Effector memory CD4-positive, alpha-beta T cell (primary cell): ENCODE data around the gene LAMC2.

ENCODE experiments used
- DNase-seq, 3 donors: peaks; one replicate each; pipeline ENCODE4 v3.0.0-alpha.2; 2020
- H3K27ac ChIP-seq: 2 replicates; pipeline ENCODE4 v1.7.0; 2013; ENCODE audit warnings: mild to moderate bottlenecking, low read length, moderate library complexity; ENCODE audit not compliant: insufficient read depth, poor library complexity, severe bottlenecking
- H3K27me3 ChIP-seq: replicated peaks from 2 replicates; pipeline ENCODE4 v1.7.0; 2013; ENCODE audit warnings: mild to moderate bottlenecking, low read length; ENCODE audit not compliant: insufficient read depth, control insufficient read depth, poor library complexity, severe bottlenecking
- H3K36me3 ChIP-seq: 2 replicates; pipeline ENCODE4 v1.7.0; 2013; ENCODE audit warnings: mild to moderate bottlenecking, low read length, moderate library complexity; ENCODE audit not compliant: control insufficient read depth, insufficient read depth
- H3K4me1 ChIP-seq: 2 replicates; pipeline ENCODE4 v1.7.0; 2013; ENCODE audit warnings: low read length, mild to moderate bottlenecking; ENCODE audit not compliant: control insufficient read depth, insufficient read depth, poor library complexity, severe bottlenecking
- H3K4me3 ChIP-seq: 2 replicates; pipeline ENCODE4 v1.7.0; 2013; ENCODE audit warnings: low read length, low read depth, mild to moderate bottlenecking; ENCODE audit not compliant: insufficient read depth, poor library complexity, severe bottlenecking
- H3K9me3 ChIP-seq: 2 replicates; pipeline ENCODE4 v1.7.0; 2013; ENCODE audit warnings: mild to moderate bottlenecking, low read length, moderate library complexity; ENCODE audit not compliant: control insufficient read depth

Gene LAMC2

DNA sequence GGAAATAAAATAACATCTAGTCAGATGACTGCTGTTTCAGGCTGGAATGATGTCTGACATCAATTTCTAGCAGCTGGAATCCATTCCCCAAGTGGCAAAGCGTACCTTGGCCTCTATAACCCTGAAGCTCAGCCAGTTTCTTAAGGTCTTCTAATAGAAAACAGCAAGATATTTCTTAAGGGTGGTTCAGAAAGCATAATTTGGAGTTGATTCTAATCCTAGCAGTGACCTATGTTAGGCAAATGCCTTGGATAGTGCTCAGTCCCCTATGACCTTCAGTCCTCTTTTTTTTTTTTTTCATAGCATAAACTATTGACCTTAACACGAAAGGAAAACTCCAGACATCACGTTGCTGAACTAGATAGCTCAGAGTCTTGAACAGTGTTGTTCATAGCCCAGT, 56.5 kb downstream of the LAMC2 start:
- H3K27ac ChIP-seq: no peak overlapping the region
- no peak for DNase-seq
- H3K4me3 ChIP-seq: no peak overlapping the region
- no peaks in the 10 kb centered on the region for H3K9me3 ChIP-seq
- H3K4me1 ChIP-seq: no peaks in the 10 kb centered on the region
- no peaks in the 10 kb centered on the region for H3K36me3 ChIP-seq
- no peaks in the 10 kb centered on the region for H3K27me3 ChIP-seq

GRCh38 chr1:183243161-183244050, 57.3 kb downstream of the LAMC2 start:
- Histone ChIP-seq H3K9me3 (no peaks in the 10 kb centered on the region), H3K4me1 (no peaks in the 10 kb centered on the region), H3K4me3 (no peak overlapping the region), H3K27ac (no peak overlapping the region), H3K36me3 (no peaks in the 10 kb centered on the region), H3K27me3 (no peaks in the 10 kb centered on the region)
- DNase-seq: no peak

DNA sequence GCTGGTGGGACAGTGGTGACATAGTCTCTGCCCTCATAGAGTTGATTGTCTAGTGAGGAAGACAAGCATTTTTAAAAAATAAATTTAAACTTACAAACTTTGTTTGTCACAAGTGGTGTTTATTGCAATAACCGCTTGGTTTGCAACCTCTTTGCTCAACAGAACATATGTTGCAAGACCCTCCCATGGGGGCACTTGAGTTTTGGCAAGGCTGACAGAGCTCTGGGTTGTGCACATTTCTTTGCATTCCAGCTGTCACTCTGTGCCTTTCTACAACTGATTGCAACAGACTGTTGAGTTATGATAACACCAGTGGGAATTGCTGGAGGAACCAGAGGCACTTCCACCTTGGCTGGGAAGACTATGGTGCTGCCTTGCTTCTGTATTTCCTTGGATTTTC, 58.4 kb downstream of the LAMC2 start:
- Histone ChIP-seq H3K27ac (no peak overlapping the region), H3K4me3 (no peak overlapping the region), H3K27me3 (no peaks in the 10 kb centered on the region), H3K36me3 (no peaks in the 10 kb centered on the region), H3K9me3 (no peaks in the 10 kb centered on the region), H3K4me1 (no peaks in the 10 kb centered on the region)
- no peak for DNase-seq

GRCh38 chr1:183245357-183245756, 59.3 kb downstream of the LAMC2 start:
- Histone ChIP-seq H3K9me3 (no peaks in the 10 kb centered on the region), H3K36me3 (no peaks in the 10 kb centered on the region), H3K27ac (no peak overlapping the region), H3K4me1 (no peaks in the 10 kb centered on the region), H3K4me3 (no peak overlapping the region), H3K27me3 (no peaks in the 10 kb centered on the region)
- DNase-seq: no peak

GRCh38 chr1:183246436-183246835, 60.4 kb downstream of the LAMC2 start:
- no peaks in the 10 kb centered on the region for H3K27me3 ChIP-seq
- no peak overlapping the region for H3K4me3 ChIP-seq
- H3K9me3 ChIP-seq: no peaks in the 10 kb centered on the region
- H3K36me3 ChIP-seq: no peaks in the 10 kb centered on the region
- no peak for DNase-seq
- H3K4me1 ChIP-seq: no peaks in the 10 kb centered on the region
- no peak overlapping the region for H3K27ac ChIP-seq

DNA sequence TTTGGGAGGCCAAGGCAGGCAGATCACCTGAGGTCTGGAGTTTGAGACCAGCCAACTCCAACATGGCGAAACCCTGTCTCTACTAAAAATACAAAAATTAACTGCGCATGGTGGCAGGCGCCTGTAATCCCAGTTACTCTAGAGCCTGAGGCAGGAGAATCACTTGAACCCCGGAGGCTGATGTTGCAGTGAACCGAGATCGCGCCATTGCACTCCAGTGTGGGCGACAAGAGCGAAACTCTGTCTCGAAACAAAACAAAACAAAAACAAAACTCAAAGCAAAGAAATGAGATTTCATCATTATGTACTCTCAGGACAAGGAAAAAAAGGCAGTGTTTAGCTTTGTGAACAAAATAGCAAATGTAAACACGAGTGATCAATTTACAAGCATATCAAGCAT, 61.0 kb downstream of the LAMC2 start:
- Histone ChIP-seq H3K4me3 (no peak overlapping the region), H3K36me3 (no peaks in the 10 kb centered on the region), H3K9me3 (no peaks in the 10 kb centered on the region), H3K27ac (no peak overlapping the region), H3K4me1 (no peaks in the 10 kb centered on the region), H3K27me3 (no peaks in the 10 kb centered on the region)
- DNase-seq: no peak

- no peak overlapping the region for H3K4me3 ChIP-seq
- H3K4me1 ChIP-seq: no peaks in the 10 kb centered on the region
- H3K9me3 ChIP-seq: no peaks in the 10 kb centered on the region
- H3K27ac ChIP-seq: no peak overlapping the region
- H3K27me3 ChIP-seq: no peaks in the 10 kb centered on the region
- no peaks in the 10 kb centered on the region for H3K36me3 ChIP-seq
- no peak for DNase-seq
Measured at GRCh38 chr1:183247484-183247883, 61.4 kb downstream of the LAMC2 start.

- no peak overlapping the region for H3K4me3 ChIP-seq
- no peaks in the 10 kb centered on the region for H3K9me3 ChIP-seq
- no peaks in the 10 kb centered on the region for H3K36me3 ChIP-seq
- no peaks in the 10 kb centered on the region for H3K4me1 ChIP-seq
- H3K27me3 ChIP-seq: no peaks in the 10 kb centered on the region
- no peak overlapping the region for H3K27ac ChIP-seq
- no peak for DNase-seq
Measured at GRCh38 chr1:183247931-183248330, 61.9 kb downstream of the LAMC2 start.

DNA sequence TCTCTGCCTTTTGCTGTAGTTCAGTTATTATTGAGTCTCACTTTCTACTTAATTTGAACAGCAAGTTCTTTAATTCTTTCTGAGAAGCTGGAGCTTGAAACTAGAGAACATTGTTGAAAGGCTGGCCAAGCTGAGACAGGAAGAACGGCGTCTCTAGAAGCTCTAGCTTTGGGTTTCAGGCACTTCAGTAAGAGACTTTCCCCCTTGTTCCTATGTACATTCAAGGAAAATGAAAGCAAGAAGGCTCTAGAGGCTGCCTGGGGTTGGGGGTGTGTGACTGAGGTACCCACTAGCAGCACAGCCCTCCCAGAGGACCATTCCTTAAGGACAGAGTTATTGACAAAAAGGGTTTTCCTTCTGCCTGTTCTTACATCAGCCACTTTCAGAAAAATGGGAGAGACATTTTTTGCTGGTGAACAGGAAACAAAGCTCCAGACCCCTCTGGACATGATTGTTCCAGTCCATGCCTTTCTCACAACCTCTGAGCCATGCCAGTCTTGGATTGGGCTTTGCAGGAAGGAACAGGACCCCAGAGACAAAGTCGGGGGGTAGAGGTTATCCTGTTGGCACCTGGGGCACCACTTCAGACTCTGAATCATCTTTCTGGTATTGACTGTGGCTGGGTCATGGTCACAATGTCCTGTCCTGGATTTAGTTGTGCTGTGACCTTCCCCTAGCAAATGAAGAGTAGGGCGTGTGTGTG, 63.1 kb downstream of the LAMC2 start:
- no peak for DNase-seq
- no peak overlapping the region for H3K27ac ChIP-seq
- no peaks in the 10 kb centered on the region for H3K9me3 ChIP-seq
- no peaks in the 10 kb centered on the region for H3K4me1 ChIP-seq
- no peak overlapping the region for H3K4me3 ChIP-seq
- H3K27me3 ChIP-seq: no peaks in the 10 kb centered on the region
- no peaks in the 10 kb centered on the region for H3K36me3 ChIP-seq

DNA sequence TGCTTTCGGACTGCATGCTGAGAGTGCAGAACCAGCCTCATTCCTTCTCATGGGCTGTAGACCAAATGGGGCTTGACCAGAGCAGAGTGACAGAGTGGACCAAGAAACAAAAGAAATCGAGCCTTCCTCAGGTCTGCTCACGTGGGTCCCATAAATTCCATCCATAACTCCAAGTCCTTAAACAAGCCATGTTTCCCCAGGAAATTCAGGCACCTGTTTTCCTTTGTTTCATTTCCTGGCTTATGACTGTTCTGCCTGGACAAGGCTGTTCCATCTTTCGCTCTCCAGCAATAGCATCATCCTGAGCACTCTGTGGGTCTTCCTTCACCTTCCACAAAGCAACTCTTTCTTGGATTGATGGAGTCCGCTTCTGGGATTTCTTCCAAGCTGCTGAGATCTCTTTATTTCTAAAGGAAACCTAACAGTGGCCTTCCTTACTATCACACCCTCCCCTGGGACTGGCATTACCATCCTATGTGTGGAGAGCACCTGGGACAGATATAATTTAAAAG, 63.9 kb downstream of the LAMC2 start:
- no peaks in the 10 kb centered on the region for H3K4me1 ChIP-seq
- no peaks in the 10 kb centered on the region for H3K27me3 ChIP-seq
- no peaks in the 10 kb centered on the region for H3K9me3 ChIP-seq
- DNase-seq: no peak
- no peak overlapping the region for H3K4me3 ChIP-seq
- H3K36me3 ChIP-seq: no peaks in the 10 kb centered on the region
- H3K27ac ChIP-seq: no peak overlapping the region
